ENCODE data around the gene BMF. TPM values are rescaled to one million over a fixed set of nuclear protein-coding genes. Genes with fewer than 3 reads are reported as not detected.

The BMF gene
- total RNA-seq, 1 donor from 2014 or later: 2.0 TPM

DNA sequence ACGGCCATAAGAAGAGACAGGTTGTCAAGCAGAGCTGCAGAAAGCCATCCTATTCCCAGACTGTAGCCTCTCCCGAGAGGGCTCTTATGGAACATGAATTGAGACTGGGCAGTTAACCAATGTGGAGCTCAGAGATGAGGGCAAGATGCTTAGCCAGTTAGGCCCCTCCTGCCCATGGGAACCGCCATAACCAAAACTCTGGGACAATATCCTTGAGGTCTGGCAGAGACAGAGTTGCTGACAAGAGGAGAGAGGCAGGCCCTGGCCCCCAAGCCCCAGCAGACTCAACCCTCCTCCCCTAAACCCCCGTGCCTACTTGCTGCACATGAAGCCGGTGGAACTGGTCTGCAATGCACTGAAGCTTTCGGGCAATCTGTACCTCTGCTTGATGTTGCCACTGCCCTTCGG is 4.8 kb downstream of the BMF start:
- no peak for DNase-seq (ENCODE audit: low read depth in 2 of 2)

DNA sequence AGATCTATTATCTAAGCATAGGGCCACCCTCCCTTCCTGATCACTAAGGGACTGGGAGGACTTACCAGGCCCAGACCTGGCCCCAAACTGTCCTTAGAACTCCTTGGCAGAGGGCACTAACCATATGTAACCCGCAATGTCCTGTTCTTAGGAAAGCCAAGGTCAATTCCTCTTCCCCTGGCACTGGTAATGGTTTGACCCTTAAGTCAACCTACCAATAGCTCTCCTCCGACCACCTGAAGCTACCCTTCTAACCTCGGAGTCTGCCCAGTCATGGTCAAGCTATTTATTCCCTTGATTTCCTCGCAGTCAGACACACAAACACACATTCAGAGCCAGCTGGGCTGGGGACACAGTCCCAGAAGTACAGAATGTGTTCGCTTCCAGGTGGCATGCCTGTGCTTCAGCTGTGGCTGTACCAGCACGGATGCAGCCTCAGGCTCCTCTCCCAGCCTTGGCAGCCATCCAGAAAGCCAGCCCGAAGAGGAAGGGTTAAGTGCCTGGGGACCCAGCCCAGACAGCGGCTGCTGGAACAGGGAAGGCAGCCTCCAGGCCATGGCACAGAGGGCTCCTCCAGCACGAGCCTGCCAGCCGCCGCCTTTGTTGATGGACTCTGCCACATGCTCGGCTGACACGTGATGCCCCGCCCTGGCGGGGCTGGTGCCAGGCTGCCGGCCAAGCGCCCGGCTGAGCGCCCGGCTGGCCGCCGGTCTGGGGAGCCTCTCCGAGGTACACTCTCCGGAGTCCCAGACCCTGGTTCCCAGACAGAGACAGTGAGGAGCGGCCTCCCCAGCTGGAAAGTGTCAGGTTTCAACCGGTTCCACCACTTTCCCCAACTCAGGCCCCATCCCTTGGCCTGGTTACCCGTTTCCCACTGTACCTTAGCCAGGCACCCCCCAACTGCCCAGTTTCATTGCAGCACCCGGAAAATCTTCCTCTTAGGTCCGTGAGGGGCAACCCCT is 5.5 kb downstream of the BMF start:
- DNase-seq (ENCODE audit: low read depth in 2 of 2): peak; percentile 67 to 69

DNA sequence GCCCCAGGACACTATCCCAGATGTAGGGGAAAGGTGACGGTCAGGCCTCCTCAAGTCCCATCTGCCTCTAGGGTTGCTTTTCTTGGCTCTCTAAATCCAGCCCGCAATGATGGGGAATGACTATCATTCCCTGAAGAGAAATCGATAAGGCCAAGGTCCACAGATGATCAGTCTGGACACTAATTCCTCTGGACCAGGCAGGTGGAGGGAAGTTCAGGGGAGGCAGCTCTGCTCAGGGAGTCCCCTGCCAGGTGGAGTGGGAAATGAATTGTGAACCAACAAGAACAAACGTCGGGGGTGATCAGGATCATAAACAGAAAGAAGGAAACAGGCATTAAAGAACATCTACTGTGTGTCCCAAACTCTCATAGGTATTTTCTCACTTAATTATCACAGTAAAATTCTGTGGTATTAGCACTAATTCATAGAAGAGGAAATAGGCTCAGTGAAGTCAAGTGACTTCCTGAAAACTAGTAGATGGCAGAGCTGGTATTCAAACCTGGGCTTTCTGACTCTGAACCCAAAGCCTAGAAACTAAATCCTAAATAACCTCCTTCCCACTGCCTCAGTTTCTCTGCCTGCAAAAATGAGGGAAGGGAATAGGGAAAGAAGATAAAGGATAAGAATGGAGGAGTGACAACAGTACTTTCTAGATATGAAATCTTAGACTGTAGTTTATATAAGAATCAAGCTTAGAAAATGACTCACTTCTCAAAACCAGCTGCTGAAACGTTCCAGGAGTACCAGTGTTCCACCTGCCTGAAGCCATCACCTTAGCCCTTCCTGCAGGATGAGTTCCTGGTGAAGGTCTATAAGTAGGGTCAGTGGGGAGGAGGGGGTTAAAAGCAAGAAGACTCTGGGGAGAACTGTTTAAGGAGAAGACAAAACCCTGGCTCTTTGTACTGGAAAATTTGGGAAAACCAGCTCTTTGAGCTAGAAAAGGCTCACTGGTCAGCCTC is 7.5 kb downstream of the BMF start:
- no peak for DNase-seq (ENCODE audit: low read depth in 2 of 2)

DNA sequence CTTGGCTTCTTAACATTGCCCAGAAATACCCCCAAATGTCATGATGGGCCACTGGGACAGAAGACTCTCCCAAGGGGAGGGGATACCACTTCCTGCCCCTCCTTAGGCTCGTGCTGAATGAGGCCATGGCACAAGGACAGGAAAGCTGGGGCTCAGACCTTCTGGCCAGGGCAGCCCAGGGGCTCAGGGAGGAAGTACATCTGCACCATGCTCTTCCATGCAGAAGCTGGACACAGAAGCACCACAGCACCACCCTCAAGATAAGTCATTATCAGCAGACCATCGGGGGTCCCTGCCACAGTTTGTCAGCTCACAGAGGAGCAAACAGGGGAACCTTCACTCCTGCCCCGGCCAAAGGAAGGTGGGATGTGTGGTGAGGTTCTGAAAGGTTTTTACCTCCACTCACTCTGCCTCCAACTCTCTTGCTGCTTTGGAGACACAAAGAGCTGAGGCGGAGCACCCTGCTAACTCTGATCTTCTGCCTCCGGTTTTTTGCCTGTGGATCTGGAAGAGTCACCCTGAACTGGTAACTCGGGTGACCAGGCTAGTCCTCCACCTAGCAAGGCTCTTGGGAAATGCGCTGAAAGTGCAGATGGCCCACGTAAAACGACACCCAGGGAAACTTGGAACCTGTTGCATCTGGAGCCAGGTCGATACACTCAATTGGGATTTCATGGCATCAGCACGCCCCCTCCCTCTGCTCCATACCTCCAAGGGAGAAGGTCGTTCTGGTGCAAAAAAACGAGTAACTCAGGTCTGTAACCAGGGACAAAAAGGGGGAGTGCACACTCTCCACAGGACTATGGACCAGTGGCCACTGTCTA is 8.3 kb downstream of the BMF start:
- no peak for DNase-seq (ENCODE audit: low read depth in 2 of 2)

DNA sequence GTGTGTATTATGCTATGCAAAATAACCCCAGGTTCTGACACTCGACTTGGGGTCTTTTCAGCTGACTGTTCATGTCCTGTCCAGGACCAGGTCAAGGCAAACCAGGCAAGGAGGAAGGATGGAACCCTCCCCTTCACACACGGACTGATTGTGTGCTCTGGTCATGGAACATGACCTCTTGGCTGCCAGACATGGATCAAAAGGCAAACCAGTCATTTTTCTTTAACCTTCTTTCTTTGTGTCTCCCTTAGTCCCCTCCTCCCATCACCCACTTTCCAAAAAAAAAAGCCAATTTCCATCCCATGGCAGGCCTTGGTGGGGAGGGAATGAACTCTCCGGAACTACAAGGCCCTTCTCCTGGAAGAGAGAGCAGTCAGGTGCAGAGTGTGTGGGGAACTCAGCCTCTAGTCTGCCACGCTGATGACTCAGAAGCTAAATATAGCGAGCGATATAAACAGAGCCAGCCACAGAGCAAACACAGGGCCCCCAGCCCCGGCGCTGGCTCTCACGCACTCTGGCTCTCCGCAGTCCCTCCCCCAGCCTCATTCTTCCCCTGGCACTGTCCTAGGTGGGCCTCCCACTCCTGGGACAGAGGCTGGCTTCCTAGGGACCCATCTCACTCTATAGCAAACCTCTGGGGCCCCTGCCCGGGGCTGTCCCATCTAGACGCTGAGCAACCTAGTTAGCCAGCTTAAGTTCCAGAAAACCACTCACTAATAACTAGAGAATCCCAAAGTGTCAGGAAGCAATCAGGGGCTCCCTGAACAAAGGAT is 10.0 kb downstream of the BMF start:
- DNase-seq (ENCODE audit: low read depth in 2 of 2): peak; percentile 97 to 98

DNA sequence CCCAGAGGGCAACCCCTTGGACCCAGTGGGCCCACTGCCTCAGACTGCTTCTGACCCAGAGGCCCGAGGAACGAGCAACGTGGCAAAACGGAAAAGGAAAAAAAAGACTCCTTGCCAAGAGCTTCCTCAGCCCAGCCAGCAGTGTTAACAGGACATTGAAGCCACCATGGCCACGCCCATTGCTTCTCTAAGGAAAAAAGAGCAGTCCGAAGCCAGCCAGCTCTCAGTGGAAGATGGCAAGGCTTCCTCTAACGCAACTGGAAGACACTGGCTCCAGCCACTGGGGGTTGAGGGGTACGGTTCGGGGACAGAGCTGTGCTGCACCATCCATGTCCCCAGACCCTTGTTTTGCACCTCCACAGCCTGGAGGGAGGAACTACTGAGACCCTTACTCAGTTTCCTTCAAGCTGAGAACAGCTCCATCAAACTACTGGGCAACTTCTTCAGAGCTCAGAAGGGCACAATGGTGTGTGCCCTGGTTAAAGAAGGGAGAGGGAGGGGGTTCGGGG is 10.7 kb downstream of the BMF start:
- DNase-seq (ENCODE audit: low read depth in 2 of 2): peak in 1 of 2 donors; percentile 68

DNA sequence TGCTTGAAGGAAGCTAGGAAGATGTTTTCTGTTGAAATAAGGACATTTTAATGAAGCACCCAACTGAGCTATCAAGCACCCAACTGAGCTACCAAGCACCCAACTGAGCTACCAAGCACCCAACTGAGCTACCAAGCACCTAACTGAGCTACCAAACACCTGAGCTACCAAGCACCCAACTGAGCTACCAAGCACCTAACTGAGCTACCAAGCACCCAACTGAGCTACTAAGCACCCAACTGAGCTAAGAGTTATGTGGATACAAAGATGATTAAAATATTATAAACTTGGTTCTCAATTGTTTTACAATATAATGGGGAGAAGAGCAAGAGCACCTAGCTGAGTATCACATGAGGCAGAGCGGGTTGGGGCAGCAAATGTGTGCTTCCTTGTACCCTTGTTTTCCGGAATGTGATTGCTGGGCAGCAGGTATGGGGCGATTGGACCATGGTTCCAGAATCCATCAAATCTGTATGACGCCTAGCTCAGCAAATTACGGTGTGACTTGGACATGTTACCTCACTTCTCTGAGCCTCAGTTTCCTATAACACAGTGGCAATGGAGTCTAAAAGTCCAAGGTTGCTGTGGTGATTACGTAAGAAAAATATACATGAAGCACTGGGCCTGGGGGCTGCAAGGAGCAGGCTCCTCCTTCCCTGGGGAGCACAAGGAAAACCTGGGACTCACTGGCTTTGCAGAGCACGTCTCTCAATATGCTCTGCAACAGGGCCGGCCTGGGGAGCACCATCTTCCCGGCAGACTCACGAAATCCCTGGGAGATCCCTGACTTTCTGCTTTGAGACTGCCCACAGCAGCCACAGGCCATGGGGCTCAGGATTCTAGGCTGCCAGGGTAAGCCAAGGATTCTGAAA is 11.3 kb downstream of the BMF start:
- DNase-seq (ENCODE audit: low read depth in 2 of 2): no peak

DNA sequence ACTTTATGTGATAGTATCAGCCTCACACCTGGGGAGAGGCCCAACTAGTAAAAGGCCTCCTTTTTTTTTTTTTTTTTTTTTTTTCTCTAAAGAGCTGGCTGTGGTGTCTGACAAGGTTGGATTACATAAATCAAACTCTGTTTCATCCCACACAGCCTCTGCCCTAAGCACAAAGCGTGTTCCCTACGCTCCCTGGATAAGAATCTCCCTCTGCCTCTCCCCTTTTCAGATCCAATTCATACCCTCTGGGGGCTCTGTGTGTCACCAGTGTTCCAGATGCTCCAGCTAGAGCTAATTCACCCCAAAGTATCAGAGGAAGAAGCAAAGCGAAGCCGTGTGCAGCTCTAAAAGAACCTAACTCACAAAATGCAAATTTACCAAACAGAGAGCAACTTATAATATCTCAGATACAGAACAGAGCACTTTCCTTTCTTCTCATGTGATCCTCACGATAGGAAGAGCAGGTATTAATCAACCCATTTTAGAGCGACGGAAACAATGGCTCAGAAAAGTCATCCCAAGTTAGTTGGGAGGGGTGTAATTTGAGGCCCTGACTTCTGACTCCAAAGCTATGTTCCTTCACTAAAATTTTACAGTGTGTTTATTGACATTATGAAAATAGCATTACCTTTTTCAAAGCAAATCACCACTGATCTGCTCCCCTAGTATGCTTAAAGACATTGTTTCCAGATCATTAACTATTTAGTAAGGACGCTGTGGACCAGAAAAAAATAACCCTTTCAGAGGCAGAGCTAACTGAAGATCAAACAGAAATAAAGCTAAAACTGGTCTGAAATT is 12.4 kb downstream of the BMF start:
- no peak for DNase-seq (ENCODE audit: low read depth in 2 of 2)

DNA sequence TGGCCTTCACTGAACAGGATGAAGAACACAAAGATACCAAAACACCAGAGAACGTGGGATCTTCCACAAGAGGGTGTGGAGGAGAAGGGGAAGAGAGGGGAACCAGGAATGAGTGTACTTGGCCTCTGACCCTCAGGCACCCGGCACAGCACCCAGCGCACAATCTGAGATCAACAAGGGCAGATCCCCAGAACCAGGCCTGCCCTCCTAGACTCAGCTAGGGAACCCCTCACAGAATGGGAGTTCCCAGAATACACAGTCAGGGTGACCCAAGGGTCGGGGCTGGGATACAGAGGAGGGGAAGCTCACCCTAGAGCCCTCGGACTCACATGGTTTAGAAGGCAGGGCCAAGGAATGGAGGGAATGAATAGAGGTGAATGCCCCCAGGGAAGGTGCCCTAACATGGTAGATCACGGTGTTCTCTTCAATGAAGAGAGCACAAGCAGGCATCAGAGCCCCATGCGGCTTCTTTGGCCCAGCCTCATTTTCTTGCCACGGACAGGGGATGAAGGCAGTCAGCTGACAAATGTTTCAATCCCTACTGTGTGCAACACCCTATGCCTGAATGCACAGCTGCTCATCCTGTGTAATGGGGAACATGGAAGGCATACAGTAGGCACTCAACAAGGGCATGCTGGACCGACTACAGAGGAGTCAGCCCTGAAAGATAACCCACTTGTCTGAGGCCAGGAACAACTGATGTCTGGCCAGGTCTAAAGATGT is 13.1 kb downstream of the BMF start:
- no peak for DNase-seq (ENCODE audit: low read depth in 2 of 2)

DNA sequence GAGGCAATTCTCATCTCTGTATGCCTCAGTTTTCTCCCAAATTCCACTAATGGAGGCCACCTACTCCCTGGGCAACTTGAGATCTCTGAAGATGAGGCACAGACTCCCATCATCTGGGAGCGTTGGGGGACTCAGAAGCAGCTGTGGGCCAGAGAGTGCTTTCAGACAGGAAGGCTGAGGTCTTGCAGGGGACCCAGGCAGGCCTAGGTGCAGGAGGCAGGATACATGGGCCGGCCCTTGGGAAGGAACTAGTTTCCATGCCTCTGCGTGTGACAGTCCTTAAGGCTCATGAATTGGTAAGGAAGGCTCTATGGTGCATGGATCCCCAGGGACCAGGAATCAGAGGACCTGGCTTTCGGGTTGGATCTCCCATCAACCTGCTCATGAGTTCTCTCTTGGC is 14.5 kb downstream of the BMF start:
- no peak for DNase-seq (ENCODE audit: low read depth in 2 of 2)

DNA sequence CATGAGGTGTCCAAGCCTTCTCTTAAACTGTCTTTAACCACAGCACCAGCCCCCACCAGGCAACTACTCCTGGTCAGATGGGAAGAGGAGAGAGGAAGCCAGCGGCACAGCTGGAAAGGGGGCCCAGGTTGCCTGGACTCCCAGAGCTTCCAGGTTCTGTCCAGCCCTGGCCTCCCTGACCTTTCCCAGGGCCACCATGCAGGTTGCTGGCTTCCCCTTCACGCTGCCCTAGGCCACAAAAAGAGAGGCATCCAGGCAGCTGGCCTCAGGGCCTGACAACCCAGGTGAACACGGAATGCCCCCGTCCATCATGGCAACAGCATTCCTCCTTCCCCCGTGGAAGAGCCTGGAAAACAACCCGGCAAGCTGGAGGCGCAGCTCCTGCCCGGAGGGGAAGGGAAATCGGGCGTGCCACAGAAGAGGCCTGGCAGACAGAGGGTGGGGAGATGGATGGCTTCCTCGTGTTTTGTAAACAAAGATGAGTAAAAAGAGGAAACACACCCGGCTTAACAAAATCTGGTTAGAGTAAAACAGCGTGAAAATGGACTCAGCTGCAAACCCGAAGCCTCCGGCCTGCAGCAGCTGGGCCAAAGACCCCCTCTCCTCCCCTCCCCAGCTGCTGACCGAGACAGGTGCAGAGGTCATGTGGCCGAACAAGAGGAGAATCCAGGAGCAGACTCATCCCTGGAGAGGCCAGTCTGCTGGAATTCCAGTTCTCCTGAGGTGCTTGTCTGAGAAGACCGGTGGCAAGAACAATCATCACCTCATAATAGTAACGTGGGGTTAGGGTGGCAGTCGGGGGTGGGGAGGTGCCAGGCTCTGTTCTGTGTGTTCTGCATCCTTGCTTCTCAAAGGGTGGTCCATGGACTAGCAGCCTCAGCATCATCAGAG is 15.5 kb downstream of the BMF start:
- DNase-seq (ENCODE audit: low read depth in 2 of 2): no peak

DNA sequence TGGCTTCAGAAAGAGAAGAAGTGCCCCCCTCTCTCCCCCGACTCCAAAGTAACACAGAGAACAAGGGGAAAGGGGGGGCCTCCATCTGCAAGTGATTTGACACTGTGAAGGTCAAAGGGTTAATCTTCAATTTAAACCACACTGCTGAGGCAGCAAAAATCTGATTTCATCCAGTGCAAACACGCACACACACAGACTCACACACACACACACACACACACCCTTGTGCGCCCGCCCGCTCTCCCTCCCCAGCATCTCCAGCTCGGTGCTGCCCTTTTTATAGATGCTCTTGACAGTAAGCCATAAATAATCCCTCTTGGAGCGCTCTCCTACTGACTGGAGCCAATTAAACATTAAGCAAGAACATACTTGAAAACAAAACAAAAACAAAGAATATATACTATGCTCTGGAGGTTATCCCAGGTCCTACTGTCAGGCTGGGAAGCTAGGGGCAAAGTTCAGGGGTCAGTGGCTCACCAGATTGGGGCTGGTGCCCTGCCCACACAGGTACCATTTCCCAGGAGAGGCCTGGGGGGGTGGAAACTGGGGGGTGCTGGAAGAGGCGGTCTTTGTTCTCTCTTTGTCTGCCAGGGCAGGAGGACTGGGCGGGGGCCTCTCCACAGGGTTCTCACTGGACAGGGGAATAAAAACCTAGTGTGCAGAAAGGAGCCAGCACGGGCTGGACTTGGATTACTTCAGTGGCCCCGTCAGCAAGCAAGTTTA is 16.3 kb downstream of the BMF start:
- DNase-seq (ENCODE audit: low read depth in 2 of 2): no peak

DNA sequence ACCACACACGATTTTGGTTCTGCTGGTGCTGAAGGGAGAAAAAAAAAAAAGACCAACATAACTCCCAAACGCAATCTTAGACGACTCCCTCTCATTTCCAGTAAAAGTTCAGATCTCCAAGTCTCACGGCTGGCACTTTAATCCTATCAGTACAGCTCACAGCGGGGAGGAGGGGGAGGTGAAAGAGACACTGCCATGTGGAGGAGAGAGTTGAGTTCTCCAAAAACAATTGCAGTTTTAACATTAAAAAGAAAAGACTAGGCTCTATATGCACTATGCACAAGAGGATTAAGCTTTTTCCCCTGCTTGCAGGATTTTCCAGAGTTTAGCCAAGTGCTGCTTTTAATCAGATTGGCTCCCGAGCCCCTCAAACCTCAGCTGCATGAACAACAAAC is 16.8 kb downstream of the BMF start:
- DNase-seq (ENCODE audit: low read depth in 2 of 2): no peak

DNA sequence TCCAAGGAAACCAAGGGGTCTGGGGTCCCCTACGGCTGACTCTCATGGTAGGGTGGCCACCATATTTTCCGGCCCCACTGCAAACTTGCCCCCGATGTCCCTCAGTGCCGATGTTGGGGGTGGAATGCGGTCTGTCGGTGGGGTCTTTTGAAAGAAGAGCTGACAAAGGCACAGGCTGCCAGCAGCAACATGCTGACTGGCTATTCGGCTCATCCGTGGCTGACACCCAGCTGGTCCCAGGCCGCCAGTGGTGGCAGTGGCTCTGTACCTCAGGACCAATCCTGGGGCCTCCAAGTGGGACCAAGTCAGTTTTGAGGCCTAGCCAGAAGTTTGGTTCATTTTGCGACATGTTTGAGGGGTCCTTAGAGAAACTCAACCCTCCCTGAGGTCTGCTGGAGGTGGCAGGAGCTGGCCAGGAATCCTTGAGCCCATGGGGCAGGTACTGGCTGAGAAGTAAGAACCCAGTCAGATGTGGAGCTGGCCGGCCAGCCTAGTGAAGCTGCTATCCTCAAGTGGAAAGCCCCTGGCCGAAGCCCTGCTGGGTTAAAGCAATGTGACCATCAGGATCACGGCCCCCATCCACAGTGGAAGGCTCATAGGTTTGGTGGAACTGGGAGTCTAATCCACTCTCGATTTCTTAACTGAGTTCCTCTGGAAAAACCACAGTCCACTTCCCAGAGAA is 17.8 kb downstream of the BMF start:
- no peak for DNase-seq (ENCODE audit: low read depth in 2 of 2)

DNA sequence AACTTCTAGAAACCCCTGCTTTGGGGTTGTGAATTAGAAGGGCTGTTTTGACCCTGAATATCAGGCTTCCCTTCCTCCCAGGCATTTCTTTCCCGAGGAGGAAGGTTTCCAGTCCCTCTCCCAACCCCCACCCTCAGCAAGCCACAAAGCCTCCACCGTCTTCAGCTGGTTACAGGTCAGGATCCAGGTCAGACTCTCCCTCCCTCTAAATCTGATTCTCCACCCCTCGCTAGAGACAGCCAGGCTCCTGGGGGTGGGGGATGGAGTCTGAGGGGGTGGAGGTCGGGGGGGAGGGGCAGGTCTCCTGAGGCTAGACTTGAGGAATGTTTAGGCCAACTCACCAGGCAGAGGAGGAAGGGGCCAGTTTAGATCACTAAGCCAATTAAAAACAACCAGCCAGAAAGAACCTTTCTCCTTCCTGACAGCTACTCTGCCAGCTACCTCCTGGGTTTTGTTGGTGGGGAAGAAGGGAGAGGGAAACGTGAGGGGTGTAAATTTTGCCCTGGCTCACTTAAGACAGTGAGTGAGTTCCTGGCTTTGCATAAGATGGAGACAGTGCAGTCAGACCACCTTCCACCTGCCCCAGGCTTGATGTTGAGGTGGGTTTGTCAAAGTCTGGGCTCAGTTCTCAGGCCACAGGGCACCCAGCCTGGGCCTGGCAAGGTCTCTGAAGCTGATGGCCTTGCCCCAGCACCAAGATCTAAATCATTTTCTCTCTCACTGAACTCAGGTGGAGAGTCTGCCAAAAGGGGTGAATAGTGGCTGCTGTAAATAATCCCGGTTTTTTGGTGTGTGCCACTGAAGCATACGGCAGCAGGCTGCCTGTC is 19.5 kb downstream of the BMF start:
- no peak for DNase-seq (ENCODE audit: low read depth in 2 of 2)
